ENCODE results near the gene XRCC5. TPM values are rescaled to one million over a fixed set of nuclear protein-coding genes. Genes with fewer than 3 reads are reported as not detected.

XRCC5 gene
- total RNA-seq, 1 experiment from 2014 or later = 424 TPM

- no peak for ATAC-seq
- DNase-seq (ENCODE audit: low read depth, low spot score) = no peak
- Histone ChIP-seq H3K27me3 (ENCODE audit: insufficient read depth, low read length) (no peaks in the 10 kb centered on the region), H3K36me3 (ENCODE audit: control insufficient read depth in 1 of 2, insufficient read depth in 2 of 2, low read length in 2 of 2) (peaks cover 39 to 48% of the 10 kb centered on the region in 2 experiments), H3K9me3 (ENCODE audit: control insufficient read depth in 1 of 2, insufficient read depth in 1 of 2, low read depth in 1 of 2, low read length in 2 of 2) (no peaks in the 10 kb centered on the region), H3K9ac (ENCODE audit: low read length) (no peak overlapping the region), H4K20me1 (ENCODE audit: insufficient read depth) (peaks cover 10% of the 10 kb centered on the region; the same call in 1 of the 2 replicates), H3K79me2 (ENCODE audit: insufficient read depth, low read length) (peaks cover 83% of the 10 kb centered on the region), H3K4me1 (ENCODE audit: control insufficient read depth in 1 of 2, insufficient read depth in 2 of 2, low read length in 2 of 2) (no peaks in the 10 kb centered on the region), H3K4me2 (ENCODE audit: low read length) (no peak overlapping the region), H3K27ac (ENCODE audit: low read depth, low read length) (no peak overlapping the region), H3K9me2 (ENCODE audit: insufficient read depth) (no peaks in the 10 kb centered on the region), H2AFZ (ENCODE audit: low read depth, low read length, poor library complexity, severe bottlenecking) (no peak overlapping the region), H3K4me3 (replicated peaks in 1 of 2; ENCODE audit: low read depth in 1 of 2, low read length in 2 of 2) (no peak overlapping the region)
- POLR2A ChIA-PET = no interaction called here
- TF ChIP-seq RAD21 (IDR thresholded peaks at IDR 0.05; ENCODE audit: low read depth) = no peak
- TF ChIP-seq EZH2phosphoT487 (IDR thresholded peaks at IDR 0.05; ENCODE audit: borderline replicate concordance) = no peak
- no peak for TF ChIP-seq ELF1 (IDR thresholded peaks at IDR 0.05; ENCODE audit: borderline replicate concordance, low read depth)
- TF ChIP-seq ZNF274 (IDR thresholded peaks at IDR 0.05; ENCODE audit: low read depth, low read length) = no peak
- TF ChIP-seq EGR1 (IDR thresholded peaks at IDR 0.05; ENCODE audit: low read depth) = no peak
- no peak for TF ChIP-seq EZH2 (IDR thresholded peaks at IDR 0.05)
- no peak for TF ChIP-seq TCF7L2 (IDR thresholded peaks at IDR 0.05; ENCODE audit: borderline replicate concordance, extremely low read depth, insufficient read depth, insufficient read length)
- no peak for TF ChIP-seq SP1 (IDR thresholded peaks at IDR 0.05; ENCODE audit: low read depth)
- TF ChIP-seq REST (IDR thresholded peaks at IDR 0.05; ENCODE audit: low read depth) = no peak
- TF ChIP-seq, protein P1, sequence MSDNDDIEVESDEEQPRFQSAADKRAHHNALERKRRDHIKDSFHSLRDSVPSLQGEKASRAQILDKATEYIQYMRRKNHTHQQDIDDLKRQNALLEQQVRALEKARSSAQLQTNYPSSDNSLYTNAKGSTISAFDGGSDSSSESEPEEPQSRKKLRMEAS (IDR thresholded peaks at IDR 0.05) = no peak
- TF ChIP-seq FOSL1 (IDR thresholded peaks at IDR 0.05; ENCODE audit: low read depth) = no peak
- no peak for TF ChIP-seq CBX3 (IDR thresholded peaks at IDR 0.05; ENCODE audit: low read depth)
- TF ChIP-seq JUND (IDR thresholded peaks at IDR 0.05) = no peak
- TF ChIP-seq SIN3A (IDR thresholded peaks at IDR 0.05; ENCODE audit: low read depth) = no peak
- no peak for TF ChIP-seq YY1 (IDR thresholded peaks at IDR 0.05; ENCODE audit: extremely low read depth, insufficient replicate concordance, low read depth, low read length)
- no peak for TF ChIP-seq SRF (IDR thresholded peaks at IDR 0.05; ENCODE audit: low read depth)
- no peak for TF ChIP-seq ZBTB33 (IDR thresholded peaks at IDR 0.05; ENCODE audit: extremely low read depth, insufficient replicate concordance, low read length)
- TF ChIP-seq POLR2AphosphoS5 (IDR thresholded peaks at IDR 0.05; ENCODE audit: low read depth, low read length) = no peak
- CTCF ChIA-PET = no interaction called here
- RAD21 ChIA-PET (ENCODE audit: low non-redundant PET in 1 of 2, low total read pairs in 2 of 2, uncharacterized antibody in 2 of 2, unreplicated experiment in 2 of 2) = no interaction called here
- no TSS peak for BruUV-seq (replicated peaks)
- intact Hi-C loops (cut with micrococcal nuclease) = no loop called here
These were observed 83.0 kb downstream of the XRCC5 start for GRCh38 chr2:216192181-216192580.

Measured in HCT116 (cell line).